Neural cell (in vitro differentiated cells): Measurements from ENCODE around the gene TINAGL1.

Source experiments
- CTCF ChIP-seq: fragments of 450-650 bp; IDR thresholded peaks from 2 replicates; pipeline ENCODE4 v1.5.1; 2014; ENCODE audit warnings: antibody characterized with exemption, mild to moderate bottlenecking, moderate library complexity; ENCODE audit not compliant: poor library complexity, severe bottlenecking
- EP300 ChIP-seq: fragments of 450-650 bp; conservative IDR thresholded peaks from 2 replicates; pipeline ENCODE4 v1.6.1; 2014; ENCODE audit warnings: antibody characterized with exemption, mild to moderate bottlenecking, moderate library complexity; ENCODE audit not compliant: poor library complexity, severe bottlenecking
- EZH2 ChIP-seq: fragments of 200-600, 300-800 bp; shearing (Covaris generic), sonication (generic); IDR thresholded peaks from 2 replicates; pipeline ENCODE4 v1.6.1; 2014; ENCODE audit warnings: antibody characterized with exemption, low read length, borderline replicate concordance, mild to moderate bottlenecking; ENCODE audit not compliant: insufficient read depth, poor library complexity, severe bottlenecking
- POLR2AphosphoS5 ChIP-seq: IDR thresholded peaks from 2 replicates; pipeline ENCODE4 v1.6.1; 2012
- SMC3 ChIP-seq: fragments of 450-650 bp; conservative IDR thresholded peaks from 2 replicates; pipeline ENCODE4 v1.6.1; 2014; ENCODE audit warnings: antibody characterized with exemption, mild to moderate bottlenecking, moderate library complexity; ENCODE audit not compliant: poor library complexity
- TAF1 ChIP-seq: IDR thresholded peaks from 2 replicates; pipeline ENCODE4 v1.6.1; 2012; ENCODE audit warnings: low read depth

GRCh38 chr1:31531177-31531999 lies 44.9 kb upstream of the TINAGL1 start:
- TF ChIP-seq CTCF: no peak
- TF ChIP-seq EZH2: no peak
- no peak for TF ChIP-seq POLR2AphosphoS5
- no peak for TF ChIP-seq TAF1
- no peak for TF ChIP-seq SMC3
- no peak for TF ChIP-seq EP300
